Transverse colon (tissue), 4 donors: ENCODE results near the gene TTC29. TPM values are rescaled to one million over a fixed set of nuclear protein-coding genes. Genes with fewer than 3 reads are reported as not detected.

ENCODE experiments used
- DNase-seq: peaks from one replicate; pipeline ENCODE4 v3.0.0-alpha.2; 2019
- H3K27ac ChIP-seq, 4 donors: fragments of 200-600 bp; sonication (generic); 2 replicates each; pipeline ENCODE4 v1.5.1; 2016 to 2018; ENCODE audit warnings: inconsistent platforms in 4 of 4
- H3K27me3 ChIP-seq: fragments of 200-600 bp; sonication (generic); 2 replicates; pipeline ENCODE4 v1.5.1; 2017; ENCODE audit warnings: inconsistent platforms
- H3K36me3 ChIP-seq, 4 donors: fragments of 200-600 bp; sonication (generic); 2 replicates each; pipeline ENCODE4 v1.5.1; 2017 to 2019; ENCODE audit warnings: inconsistent platforms in 4 of 4
- H3K4me1 ChIP-seq, 4 donors: fragments of 200-600 bp; sonication (generic); 2 replicates each; pipeline ENCODE4 v1.5.1; 2017 to 2020; ENCODE audit warnings: inconsistent platforms in 4 of 4
- H3K4me3 ChIP-seq, 4 donors: fragments of 200-600 bp; sonication (generic); 1 replicate in 1 of 4; 2 replicates in 3 of 4; pipeline versions ENCODE4 v1.5.1 to v1.6.1; 2017 to 2019; ENCODE audit warnings: inconsistent platforms in 4 of 4
- H3K9me3 ChIP-seq, 2 donors: fragments of 200-600 bp; sonication (generic); 2 replicates each; pipeline ENCODE4 v1.5.1; 2017 to 2019; ENCODE audit warnings: inconsistent platforms in 2 of 2
- EP300 ChIP-seq: sonication (generic); formaldehyde crosslinking; IDR thresholded peaks from one replicate; pipeline ENCODE4 v1.6.1; 2017; ENCODE audit warnings: antibody characterized with exemption, low read depth
- POLR2A ChIP-seq: fragments of 450-650 bp; IDR thresholded peaks from one replicate; pipeline ENCODE4 v1.6.1; 2016; ENCODE audit warnings: antibody characterized with exemption, mild to moderate bottlenecking, moderate library complexity
- POLR2AphosphoS5 ChIP-seq, 3 donors: sonication (generic); formaldehyde crosslinking; IDR thresholded peaks; one replicate each; pipeline ENCODE4 v1.6.1; 2016; ENCODE audit warnings: antibody characterized with exemption in 3 of 3
- WGBS, 2 donors: methylation state at CpG; one replicate each; pipeline ENCODE4 v1.1.5; 2018; ENCODE audit warnings: low coverage in 1 of 2; 5-methylcytosine and 5-hydroxymethylcytosine counted together
- in situ Hi-C, 4 donors: fragments of 200-750 bp; cut with MboI; loops; one replicate each; pipeline versions ENCODE4 v1.15.0 to v1.15.1; 2017; ENCODE audit warnings: low sequenced_read_pairs in 3 of 4, low pct_ligation_motif_present in 1 of 4, low pct_unique_long_range_greater_than_20kb in 1 of 4
- intact Hi-C: fragments of 100-400 bp; cut with DNase I; formaldehyde crosslinking; loops from one replicate; pipeline ENCODE4 v1.15.1; 2023; ENCODE audit warnings: low total_unique reads
- total RNA-seq, 4 donors: library from RNA; depleted of rRNA; stranded (reverse); fragments of >200 nt; gene quantifications; one replicate each; pipeline ENCODE4 v1.1.0, GENCODE V29; 2016
- TF ChIP-seq, protein P1 (sequence below), 5 experiments: fragments of 200-600 bp in 3 of 5; fragments of 450-650 bp in 2 of 5; sonication (generic) in 3 of 5; IDR thresholded peaks; 1 replicate in 2 of 5; 2 replicates in 3 of 5; pipeline ENCODE4 v1.5.1; 2016 to 2017; ENCODE audit warnings: antibody characterized with exemption in 5 of 5, inconsistent platforms in 3 of 5, mild to moderate bottlenecking in 2 of 5, moderate library complexity in 1 of 5

The TTC29 gene
- total RNA-seq, 4 donors from 2014 or later: not detected

- H3K9me3 ChIP-seq: no peaks in the 10 kb centered on the region
- H3K36me3 ChIP-seq: no peaks in the 10 kb centered on the region
- no peak for DNase-seq
- H3K4me3 ChIP-seq: no peak overlapping the region
- peaks cover 48% of the 10 kb centered on the region for H3K27me3 ChIP-seq
- peaks cover 4 to 22% (median 9%) of the 10 kb centered on the region in 4 donors for H3K4me1 ChIP-seq
- intact Hi-C loops (no loop called here), in situ Hi-C loops (no loop called here)
- no peak overlapping the region for H3K27ac ChIP-seq
- TF ChIP-seq, protein P1, sequence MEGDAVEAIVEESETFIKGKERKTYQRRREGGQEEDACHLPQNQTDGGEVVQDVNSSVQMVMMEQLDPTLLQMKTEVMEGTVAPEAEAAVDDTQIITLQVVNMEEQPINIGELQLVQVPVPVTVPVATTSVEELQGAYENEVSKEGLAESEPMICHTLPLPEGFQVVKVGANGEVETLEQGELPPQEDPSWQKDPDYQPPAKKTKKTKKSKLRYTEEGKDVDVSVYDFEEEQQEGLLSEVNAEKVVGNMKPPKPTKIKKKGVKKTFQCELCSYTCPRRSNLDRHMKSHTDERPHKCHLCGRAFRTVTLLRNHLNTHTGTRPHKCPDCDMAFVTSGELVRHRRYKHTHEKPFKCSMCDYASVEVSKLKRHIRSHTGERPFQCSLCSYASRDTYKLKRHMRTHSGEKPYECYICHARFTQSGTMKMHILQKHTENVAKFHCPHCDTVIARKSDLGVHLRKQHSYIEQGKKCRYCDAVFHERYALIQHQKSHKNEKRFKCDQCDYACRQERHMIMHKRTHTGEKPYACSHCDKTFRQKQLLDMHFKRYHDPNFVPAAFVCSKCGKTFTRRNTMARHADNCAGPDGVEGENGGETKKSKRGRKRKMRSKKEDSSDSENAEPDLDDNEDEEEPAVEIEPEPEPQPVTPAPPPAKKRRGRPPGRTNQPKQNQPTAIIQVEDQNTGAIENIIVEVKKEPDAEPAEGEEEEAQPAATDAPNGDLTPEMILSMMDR (IDR thresholded peaks at IDR 0.05): no peak
- TF ChIP-seq POLR2AphosphoS5 (IDR thresholded peaks at IDR 0.05): no peak
- TF ChIP-seq POLR2A: no peak
- TF ChIP-seq EP300: no peak
Measured at GRCh38 chr4:146949559-146949958, 3.9 kb upstream of the TTC29 start.

DNA sequence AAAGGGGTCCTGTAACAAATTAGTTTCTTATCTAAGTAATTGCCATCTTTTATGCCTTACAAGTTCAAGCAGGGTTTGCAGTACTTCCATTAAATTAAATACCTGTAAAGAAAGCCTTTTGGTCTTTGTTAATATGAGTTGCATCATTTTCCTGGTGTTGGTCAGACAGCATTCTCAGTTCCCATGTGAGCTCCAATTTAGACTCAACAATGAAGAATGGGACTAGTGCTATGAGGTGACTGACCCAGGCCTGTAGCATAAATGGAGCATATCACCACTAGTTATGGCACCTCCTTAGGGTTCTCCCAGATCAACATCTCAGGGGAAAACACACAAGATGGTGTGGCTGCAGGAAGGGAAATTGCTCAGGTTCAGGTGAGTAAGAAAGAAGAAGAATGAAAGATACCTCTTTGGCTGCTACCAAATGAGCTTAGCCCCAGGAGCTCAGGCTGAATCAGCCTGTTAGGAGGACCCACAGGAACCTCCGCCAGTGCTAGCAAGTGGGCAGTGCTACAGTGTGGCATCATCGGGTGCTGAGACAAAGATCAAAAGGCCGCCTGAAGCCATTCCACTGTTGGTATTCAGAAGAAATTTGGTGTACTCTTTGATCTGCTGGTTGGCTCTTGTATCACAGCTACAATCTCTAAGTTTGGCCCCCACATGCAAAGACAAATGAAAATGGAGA is 1.8 kb downstream of the TTC29 start:
- DNase-seq: no peak
- TF ChIP-seq POLR2AphosphoS5 (IDR thresholded peaks at IDR 0.05): no peak
- TF ChIP-seq EP300: no peak
- TF ChIP-seq POLR2A: no peak
- TF ChIP-seq, protein P1 (IDR thresholded peaks at IDR 0.05): no peak
- Histone ChIP-seq H3K4me3 (no peak overlapping the region), H3K4me1 (peaks cover 4 to 22% (median 9%) of the 10 kb centered on the region in 4 donors), H3K9me3 (no peaks in the 10 kb centered on the region), H3K27me3 (peaks cover 20% of the 10 kb centered on the region), H3K27ac (no peak overlapping the region), H3K36me3 (no peaks in the 10 kb centered on the region)
- intact Hi-C loops: no loop called here
- in situ Hi-C loops: no loop called here
- 73% methylated on average over 3 of the region's 3 CpGs; no CpG with 5 or more reads in 1 of the 2 donors for WGBS, 2 donors

DNA sequence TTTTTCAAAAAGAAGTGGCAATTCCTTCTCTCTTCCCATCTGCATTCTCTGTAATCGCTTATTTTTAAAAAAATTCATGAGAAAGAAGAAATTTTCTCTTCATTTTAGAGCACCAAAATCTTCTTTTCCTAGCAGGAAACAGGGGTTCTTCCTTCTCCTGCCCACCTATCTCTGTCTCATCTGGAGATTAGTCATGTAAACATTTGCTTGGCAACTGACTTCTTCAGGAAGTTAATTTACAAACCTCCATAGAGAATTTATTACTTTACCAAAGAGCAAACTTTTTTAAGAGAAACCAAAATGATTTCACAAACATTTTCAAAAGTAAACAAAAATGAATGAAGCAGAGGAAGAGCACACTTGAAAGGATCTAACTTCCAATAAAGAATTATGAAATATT is 13.5 kb downstream of the TTC29 start:
- no peak for TF ChIP-seq POLR2A
- TF ChIP-seq, protein P1 (IDR thresholded peaks at IDR 0.05): no peak
- TF ChIP-seq EP300: no peak
- TF ChIP-seq POLR2AphosphoS5 (IDR thresholded peaks at IDR 0.05): no peak
- H3K9me3 ChIP-seq: no peaks in the 10 kb centered on the region
- H3K4me1 ChIP-seq: no peaks in the 10 kb centered on the region
- no peaks in the 10 kb centered on the region for H3K36me3 ChIP-seq
- no peak overlapping the region for H3K27ac ChIP-seq
- no peak overlapping the region for H3K4me3 ChIP-seq
- WGBS, 2 donors: 72 to 88% methylated on average over 1 of the region's 1 CpG
- in situ Hi-C loops: no loop called here
- DNase-seq: no peak
- no peaks in the 10 kb centered on the region for H3K27me3 ChIP-seq
- intact Hi-C loops: no loop called here

GRCh38 chr4:146930673-146931072 is 15.0 kb downstream of the TTC29 start:
- no peaks in the 10 kb centered on the region for H3K27me3 ChIP-seq
- H3K4me1 ChIP-seq: no peaks in the 10 kb centered on the region
- in situ Hi-C loops: no loop called here
- DNase-seq: no peak
- no peak overlapping the region for H3K27ac ChIP-seq
- H3K4me3 ChIP-seq: no peak overlapping the region
- H3K36me3 ChIP-seq: no peaks in the 10 kb centered on the region
- no peaks in the 10 kb centered on the region for H3K9me3 ChIP-seq
- TF ChIP-seq EP300 (no peak), POLR2AphosphoS5 (IDR thresholded peaks at IDR 0.05) (no peak), POLR2A (no peak)
- TF ChIP-seq, protein P1 (IDR thresholded peaks at IDR 0.05): no peak
- intact Hi-C loops: no loop called here
- WGBS, 2 donors: 65 to 71% methylated on average over 2 of the region's 2 CpGs
